ENCODE measurements around the gene ZMIZ2. TPM values are rescaled to one million over a fixed set of nuclear protein-coding genes. Genes with fewer than 3 reads are reported as not detected.
"Not testable (repeated sequence)": the region's sequence is repeated elsewhere in the genome, so short reads cannot be mapped to it uniquely, and the experiment has no call there.

The ZMIZ2 gene
- total RNA-seq, 1 experiment from 2014 or later, result 0.92 TPM

DNA sequence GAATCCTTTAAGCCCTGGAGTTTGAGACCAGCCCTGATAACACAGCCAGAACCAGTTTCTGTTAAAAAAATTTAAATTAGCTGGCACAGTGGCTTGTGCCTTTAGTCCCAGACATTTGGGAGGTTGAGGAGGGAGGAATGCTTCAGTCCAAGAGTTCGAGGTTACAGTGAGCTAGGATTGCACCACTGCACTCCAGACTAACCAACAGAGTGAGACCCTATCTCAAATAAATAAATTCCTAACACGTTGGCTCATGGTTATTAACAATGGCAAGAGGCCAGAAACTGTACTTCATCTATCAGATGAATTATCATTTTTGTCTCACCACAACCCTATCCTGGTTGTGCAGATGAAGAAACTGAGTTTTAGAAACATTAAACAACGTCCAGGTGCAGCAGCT, 45.7 kb downstream of the ZMIZ2 start:
- in situ Hi-C loops (cut with HindIII; ENCODE audit: low sequenced_read_pairs), result no loop called here
- no peak for DNase-seq (ENCODE audit: low spot score)

DNA sequence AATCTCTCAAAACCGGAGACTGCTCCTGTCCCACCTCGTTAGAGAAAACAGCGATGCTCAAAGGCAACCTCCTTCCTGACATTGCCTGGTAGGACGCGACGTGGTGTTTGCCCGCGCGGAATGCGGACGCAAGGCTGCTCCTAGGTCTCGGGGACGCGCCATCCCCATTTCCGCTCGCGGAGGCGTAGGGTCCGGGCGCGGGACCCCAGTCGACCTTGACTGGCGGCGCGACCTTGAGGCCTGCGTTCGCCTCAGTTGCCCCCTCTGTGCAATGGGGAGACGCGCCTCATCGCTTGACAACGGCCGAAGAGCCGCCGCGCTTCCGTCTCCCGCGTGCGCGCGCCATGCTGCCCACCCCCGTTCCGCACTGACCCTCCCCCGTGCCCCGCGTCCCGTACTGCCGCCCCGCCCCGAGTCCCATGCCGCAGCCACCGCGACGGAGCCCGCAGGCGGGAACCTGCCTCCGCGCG, 47.4 kb downstream of the ZMIZ2 start:
- DNase-seq (ENCODE audit: low spot score), result peak; percentile 70

GRCh38 chr7:44796504-44797328, 48.1 kb downstream of the ZMIZ2 start, which contains the start of gene PPIA:
PPIA (plus strand) TSS chr7:44796681; CDS start chr7:44796725, 44 bp downstream.
- DNase-seq (ENCODE audit: low spot score), result peak; percentile 96
- in situ Hi-C loops (cut with HindIII; ENCODE audit: low sequenced_read_pairs), result no loop called here

More for the DNA sequence above, 47.4 kb downstream of the ZMIZ2 start:
- in situ Hi-C loops (cut with HindIII; ENCODE audit: low sequenced_read_pairs), result no loop called here

DNA sequence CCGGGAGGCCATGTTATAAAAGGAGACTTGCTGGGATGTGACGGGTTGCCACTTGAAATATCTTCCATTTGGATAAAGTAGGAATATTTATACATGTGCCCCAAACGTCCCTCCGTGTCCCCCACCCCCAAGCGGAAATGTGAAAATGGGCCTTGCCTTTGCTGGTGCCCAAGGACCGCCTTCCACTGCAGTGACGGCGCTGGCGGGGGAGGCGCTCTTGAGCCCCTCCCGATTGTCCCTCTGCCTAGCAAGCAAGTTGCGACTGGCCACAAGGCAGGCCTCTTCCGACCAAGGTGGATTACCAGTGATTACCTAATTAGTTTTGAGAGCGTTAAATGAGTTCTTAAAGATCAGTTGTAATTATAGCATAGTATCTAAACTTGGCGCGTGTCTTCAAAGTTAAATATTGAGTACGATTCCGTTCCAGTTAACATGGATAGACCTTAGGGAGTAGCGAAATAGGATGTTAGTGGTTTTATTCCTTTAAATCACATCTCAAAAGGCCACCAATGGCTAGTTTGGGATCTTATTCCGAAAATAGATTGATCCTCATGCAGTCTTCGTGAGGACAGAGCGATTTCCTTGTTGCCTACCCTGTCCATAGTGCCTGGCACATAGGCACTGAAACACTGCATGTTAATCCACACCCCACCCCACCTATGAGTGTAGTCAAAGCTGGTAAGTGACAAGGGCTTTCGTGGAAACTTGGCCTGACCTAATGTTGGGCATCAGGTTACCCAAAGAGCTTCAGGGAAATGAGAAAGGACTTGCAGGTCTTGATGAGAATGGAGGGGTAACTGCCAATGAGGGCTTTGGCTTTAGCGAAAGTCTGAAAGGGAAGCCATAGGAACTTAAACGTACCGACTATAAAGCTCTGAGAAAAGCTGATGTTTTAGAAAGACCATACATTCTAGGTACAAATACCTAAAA, 48.9 kb downstream of the ZMIZ2 start:
- peak; percentile 92 for DNase-seq (ENCODE audit: low spot score)
- in situ Hi-C loops (cut with HindIII; ENCODE audit: low sequenced_read_pairs), result no loop called here

DNA sequence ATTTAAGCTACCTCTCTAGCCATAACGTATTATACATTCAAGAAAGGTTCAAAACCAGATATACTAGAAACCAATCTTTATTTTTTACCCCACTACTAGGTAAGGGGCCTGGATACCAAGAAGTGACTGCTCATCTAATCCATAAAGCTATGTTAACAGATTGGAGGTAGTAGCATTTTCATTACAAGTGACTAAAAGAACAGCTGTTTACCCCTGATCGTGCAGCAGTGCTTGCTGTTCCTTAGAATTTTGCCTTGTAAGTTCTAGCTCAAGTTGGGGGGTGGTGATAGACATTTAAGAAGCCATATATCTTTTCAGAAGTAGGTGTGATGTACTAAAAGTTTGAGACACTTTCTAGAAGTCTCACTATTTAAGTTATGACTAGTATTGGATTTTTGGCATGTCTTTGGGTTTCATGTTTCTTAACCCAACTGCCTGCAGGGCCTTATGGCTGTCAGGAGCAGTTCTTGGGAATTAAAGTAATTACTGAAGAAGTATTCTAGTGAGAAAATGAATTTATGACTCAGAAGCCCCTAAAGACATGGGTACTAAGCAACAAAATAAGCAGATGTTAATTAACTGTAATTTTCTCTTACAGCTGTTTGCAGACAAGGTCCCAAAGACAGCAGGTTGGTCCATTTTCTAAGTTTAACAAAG, 50.1 kb downstream of the ZMIZ2 start:
- in situ Hi-C loops (cut with HindIII; ENCODE audit: low sequenced_read_pairs), result no loop called here
- no peak for DNase-seq (ENCODE audit: low spot score)

- DNase-seq (ENCODE audit: low spot score), result no peak
- in situ Hi-C loops (cut with HindIII; ENCODE audit: low sequenced_read_pairs), result no loop called here
Observed at GRCh38 chr7:44799939-44800338, 51.3 kb downstream of the ZMIZ2 start.

GRCh38 chr7:44801890-44802289, 53.2 kb downstream of the ZMIZ2 start:
- in situ Hi-C loops (cut with HindIII; ENCODE audit: low sequenced_read_pairs), result no loop called here
- no peak for DNase-seq (ENCODE audit: low spot score)

DNA sequence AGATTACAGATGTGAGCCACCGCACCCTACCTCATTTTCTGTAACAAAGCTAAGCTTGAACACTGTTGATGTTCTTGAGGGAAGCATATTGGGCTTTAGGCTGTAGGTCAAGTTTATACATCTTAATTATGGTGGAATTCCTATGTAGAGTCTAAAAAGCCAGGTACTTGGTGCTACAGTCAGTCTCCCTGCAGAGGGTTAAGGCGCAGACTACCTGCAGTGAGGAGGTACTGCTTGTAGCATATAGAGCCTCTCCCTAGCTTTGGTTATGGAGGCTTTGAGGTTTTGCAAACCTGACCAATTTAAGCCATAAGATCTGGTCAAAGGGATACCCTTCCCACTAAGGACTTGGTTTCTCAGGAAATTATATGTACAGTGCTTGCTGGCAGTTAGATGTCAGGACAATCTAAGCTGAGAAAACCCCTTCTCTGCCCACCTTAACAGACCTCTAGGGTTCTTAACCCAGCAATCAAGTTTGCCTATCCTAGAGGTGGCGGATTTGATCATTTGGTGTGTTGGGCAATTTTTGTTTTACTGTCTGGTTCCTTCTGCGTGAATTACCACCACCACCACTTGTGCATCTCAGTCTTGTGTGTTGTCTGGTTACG, 53.9 kb downstream of the ZMIZ2 start:
- in situ Hi-C loops (cut with HindIII; ENCODE audit: low sequenced_read_pairs), result no loop called here
- DNase-seq (ENCODE audit: low spot score), result no peak

GRCh38 chr7:44803828-44804519, 55.3 kb downstream of the ZMIZ2 start:
- in situ Hi-C loops (cut with HindIII; ENCODE audit: low sequenced_read_pairs), result not testable (repeated sequence)

DNA sequence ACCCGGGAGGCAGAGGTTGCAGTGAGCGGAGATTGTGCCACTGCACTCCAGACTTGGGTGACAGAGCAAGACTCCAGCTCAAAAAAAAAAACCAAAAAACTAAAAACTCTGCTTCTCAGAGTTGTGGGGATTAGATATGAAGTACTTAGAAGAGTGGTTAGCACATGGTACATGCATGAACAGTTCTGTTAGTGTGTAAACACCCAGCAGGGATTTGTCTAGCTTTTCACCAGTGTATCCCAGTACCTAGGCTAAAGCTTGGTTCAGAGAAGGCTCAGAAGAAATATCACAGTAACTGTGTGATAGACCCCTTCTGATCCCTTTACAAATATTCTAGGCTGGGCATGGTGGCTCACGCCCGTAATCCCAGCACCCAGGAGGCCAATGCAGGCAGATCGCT, 57.3 kb downstream of the ZMIZ2 start:
- peak; percentile 25 for DNase-seq (ENCODE audit: low spot score)

More at GRCh38 chr7:44803828-44804519, 55.3 kb downstream of the ZMIZ2 start:
- not testable (repeated sequence) for DNase-seq (ENCODE audit: low spot score)

DNA sequence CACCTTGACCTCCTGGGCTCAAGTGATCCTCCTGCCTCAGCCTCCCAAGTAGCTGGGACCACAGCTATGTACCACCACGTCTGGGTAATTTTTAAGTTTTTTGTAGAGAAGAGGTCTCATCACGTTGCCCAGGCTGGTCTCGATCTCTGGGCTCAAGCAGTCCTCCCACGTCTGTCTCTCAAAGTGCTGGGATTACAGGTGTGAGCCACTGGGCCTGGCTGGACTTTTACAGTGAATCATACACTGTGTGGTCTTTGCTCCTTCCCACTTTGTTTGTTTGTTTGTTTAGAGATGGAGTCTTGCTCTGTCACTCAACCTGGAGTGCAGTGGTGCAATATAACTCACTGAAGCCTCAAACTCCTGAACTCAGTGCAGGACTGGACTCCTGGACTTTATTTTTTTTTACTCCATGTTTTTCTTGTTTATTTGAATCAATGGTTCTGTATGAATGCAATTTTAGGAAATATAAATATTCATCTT, 60.3 kb downstream of the ZMIZ2 start:
- no peak for DNase-seq (ENCODE audit: low spot score)
- in situ Hi-C loops (cut with HindIII; ENCODE audit: low sequenced_read_pairs), result no loop called here

More for the DNA sequence above, 57.3 kb downstream of the ZMIZ2 start:
- in situ Hi-C loops (cut with HindIII; ENCODE audit: low sequenced_read_pairs), result no loop called here

- in situ Hi-C loops (cut with HindIII; ENCODE audit: low sequenced_read_pairs), result no loop called here
- DNase-seq (ENCODE audit: low spot score), result no peak
Observed at GRCh38 chr7:44811093-44811492, 62.4 kb downstream of the ZMIZ2 start.

DNA sequence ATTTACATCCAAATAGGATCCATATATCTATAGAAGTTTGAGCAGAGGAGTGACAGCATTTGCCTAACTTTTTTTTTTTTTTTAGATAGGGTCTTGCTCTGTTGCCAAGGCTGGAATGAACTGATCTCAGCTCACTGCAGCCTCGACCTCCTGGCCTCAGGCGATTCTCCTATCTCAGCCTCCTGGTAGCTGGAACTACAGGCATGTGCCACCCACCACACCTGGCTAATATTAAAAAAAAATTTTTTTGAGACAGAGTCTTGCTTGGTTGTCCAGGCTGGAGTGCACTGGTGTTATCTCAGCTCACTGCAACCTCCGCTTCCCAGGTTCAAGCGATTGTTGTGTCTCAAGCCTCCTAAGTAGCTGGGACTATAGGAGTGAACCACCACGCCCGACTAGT, 62.9 kb downstream of the ZMIZ2 start:
- in situ Hi-C loops (cut with HindIII; ENCODE audit: low sequenced_read_pairs), result no loop called here
- DNase-seq (ENCODE audit: low spot score), result no peak

DNA sequence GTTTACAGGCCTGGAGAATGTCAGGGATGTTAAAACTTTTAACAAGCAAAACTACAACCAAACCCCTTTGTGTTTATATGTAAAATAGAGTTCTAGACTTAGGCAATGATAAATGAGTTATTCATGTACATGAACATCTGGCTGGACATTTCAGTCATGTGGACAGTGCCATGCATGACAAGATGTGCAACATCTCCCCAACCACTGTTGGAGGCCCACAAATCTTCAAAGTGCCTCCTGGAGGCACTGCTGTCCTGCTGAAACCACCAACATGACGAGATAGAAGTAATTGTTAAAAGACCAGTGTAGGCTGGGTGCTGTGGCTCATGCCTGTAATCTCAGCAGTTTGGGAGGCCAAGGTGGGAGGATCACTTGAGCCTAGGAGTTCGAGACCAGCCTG, 66.3 kb downstream of the ZMIZ2 start:
- in situ Hi-C loops (cut with HindIII; ENCODE audit: low sequenced_read_pairs), result no loop called here
- no peak for DNase-seq (ENCODE audit: low spot score)

DNA sequence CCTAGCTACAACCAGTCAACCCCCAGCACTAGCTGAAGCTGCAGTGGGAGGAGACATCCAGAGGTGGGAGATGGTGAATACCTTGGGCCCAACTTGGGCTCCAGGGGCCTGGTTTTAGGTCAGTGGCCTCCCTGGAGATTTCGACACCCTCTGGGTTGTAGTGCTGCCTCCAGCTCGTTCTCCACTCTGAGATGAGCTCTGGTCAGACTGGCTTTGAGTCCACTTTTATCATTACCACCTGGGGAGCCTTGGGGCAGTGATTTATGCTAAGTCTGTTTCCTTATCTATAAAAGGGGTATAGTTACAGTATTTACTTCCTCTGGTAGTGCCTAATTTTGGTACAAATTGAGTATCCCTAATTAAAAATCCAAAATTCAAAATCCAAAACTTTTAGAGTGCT, 70.6 kb downstream of the ZMIZ2 start:
- no peak for DNase-seq (ENCODE audit: low spot score)
- in situ Hi-C loops (cut with HindIII; ENCODE audit: low sequenced_read_pairs), result no loop called here

Measured in G401 (cell line).